H1 (cell line): ENCODE measurements around the gene AP3B2. TPM values are rescaled to one million over a fixed set of nuclear protein-coding genes. Genes with fewer than 3 reads are reported as not detected.

Experiments
- CHD1 ChIP-seq: IDR thresholded peaks from 2 replicates; pipeline ENCODE4 v1.6.1; 2012; ENCODE audit warnings: low read depth, low read length, improper control_type of control experiment
- polyA plus RNA-seq, 7 experiments: library from polyadenylated mRNA; depleted of rRNA in 3 of 7; stranded (reverse) in 5 of 7; unstranded in 2 of 7; fragments of >200 nt in 5 of 7; fragments of 200-250 nt in 2 of 7; gene quantifications; 1 replicate in 5 of 7; 2 replicates in 1 of 7; 4 replicates in 1 of 7; pipeline versions ENCODE4 v1.2.1 to v1.2.3, GENCODE V29; 2011 to 2013; ENCODE audit warnings: missing spikeins in 2 of 7, mixed read lengths in 2 of 7
- total RNA-seq: library from RNA; stranded (reverse); fragmentation: NEBNext Ultra II Directional; extraction: Animal tissue kit (Norgen Biotek cat#: 25700); gene quantifications from 2 replicates; pipeline ENCODE4 v1.2.1, GENCODE V29; 2021

Gene AP3B2
- total and polyA plus RNA-seq, 2 of the 8 experiments (the other 6 are each of a cell fraction or from before 2014, with no cell fraction given) = 21.8 to 25.7 TPM

DNA sequence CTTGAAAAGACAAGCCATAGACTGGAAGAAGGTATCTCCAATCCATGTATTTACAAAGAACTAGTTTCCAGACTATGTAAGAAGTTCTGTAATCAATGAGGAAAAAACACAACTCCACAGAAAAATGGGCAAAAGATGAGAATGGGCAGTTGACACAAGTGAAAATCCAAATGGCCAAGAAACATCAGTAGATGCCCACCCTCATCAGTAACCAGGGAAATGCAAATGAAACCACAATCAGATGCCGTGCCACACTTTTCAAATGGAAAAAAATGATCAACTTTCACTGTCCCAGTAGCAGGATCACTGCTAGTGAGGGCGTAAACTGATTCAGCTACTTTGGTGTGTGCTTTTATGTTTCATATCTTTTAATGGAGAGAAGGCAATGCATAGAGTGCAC, 58.0 kb downstream of the AP3B2 start (continued):
- TF ChIP-seq CHD1 = no peak
- TF ChIP-seq, all 59 proteins: peak for 0
